Fibroblast of skin of left biceps (primary cell): ENCODE measurements around the gene FIBCD1.

Source experiments
- DNase-seq, 2 experiments: peaks; one replicate each; pipeline ENCODE4 v3.0.0-alpha.2; 2013; ENCODE audit warnings: low read depth in 2 of 2

Gene FIBCD1

GRCh38 chr9:130860458-130861316, 78.4 kb downstream of the FIBCD1 start:
- DNase-seq, result peak; percentile 79 to 82

- DNase-seq, result no peak
These were observed 80.0 kb downstream of the FIBCD1 start for GRCh38 chr9:130858739-130859705.

GRCh38 chr9:130857864-130858738, 80.9 kb downstream of the FIBCD1 start:
- peak in 1 of 2 experiments; percentile 64 for DNase-seq

- DNase-seq, result no peak
These were observed 82.6 kb downstream of the FIBCD1 start for GRCh38 chr9:130856474-130856873.

- no peak for DNase-seq
These were observed 84.2 kb downstream of the FIBCD1 start for GRCh38 chr9:130854835-130855234.

- no peak for DNase-seq
These were observed 85.0 kb downstream of the FIBCD1 start for GRCh38 chr9:130854092-130854491.

GRCh38 chr9:130852801-130853200, 86.2 kb downstream of the FIBCD1 start:
- no peak for DNase-seq
